Endothelial cell (in vitro differentiated cells): ENCODE measurements around the gene KMT2D. TPM values are rescaled to one million over a fixed set of nuclear protein-coding genes. Genes with fewer than 3 reads are reported as not detected.

Experiments used
- DNase-seq: peaks from one replicate; pipeline ENCODE4 v3.0.0; 2021; ENCODE audit warnings: low spot score
- H3K27ac Mint-ChIP-seq: one replicate; pipeline ENCODE4 v1.8.0; 2021; ENCODE audit warnings: mixed read lengths, inconsistent platforms; ENCODE audit not compliant: unreplicated experiment
- H3K27me3 Mint-ChIP-seq: one replicate; pipeline ENCODE4 v1.8.0; 2021; ENCODE audit warnings: mild to moderate bottlenecking, moderate library complexity, mixed read lengths, inconsistent platforms; ENCODE audit not compliant: unreplicated experiment
- H3K36me3 Mint-ChIP-seq: one replicate; pipeline ENCODE4 v1.8.0; 2021; ENCODE audit warnings: mild to moderate bottlenecking, low read depth, mixed read lengths, inconsistent platforms; ENCODE audit not compliant: unreplicated experiment
- H3K4me1 Mint-ChIP-seq: one replicate; pipeline ENCODE4 v1.8.0; 2021; ENCODE audit warnings: mild to moderate bottlenecking, mixed read lengths, inconsistent platforms; ENCODE audit not compliant: unreplicated experiment
- H3K4me3 Mint-ChIP-seq: one replicate; pipeline ENCODE4 v1.8.0; 2021; ENCODE audit warnings: mild to moderate bottlenecking, mixed read lengths, inconsistent platforms; ENCODE audit not compliant: unreplicated experiment
- H3K9me3 Mint-ChIP-seq: one replicate; pipeline ENCODE4 v1.8.0; 2021; ENCODE audit warnings: mixed read lengths, inconsistent platforms; ENCODE audit not compliant: unreplicated experiment
- total RNA-seq: library from RNA; stranded (reverse); fragmentation: NEBNext Ultra II Directional; extraction: Animal tissue kit (Norgen Biotek cat#: 25700); gene quantifications from one replicate; pipeline ENCODE4 v1.2.1, GENCODE V29; 2021; ENCODE audit not compliant: unreplicated experiment
- TF ChIP-seq, protein P1 (sequence below): fragments of 200-600 bp; sonication (generic); IDR thresholded peaks from one replicate; pipeline ENCODE4 v1.5.0; 2021; ENCODE audit warnings: antibody characterized with exemption; ENCODE audit not compliant: unreplicated experiment

Gene KMT2D
- total RNA-seq, 1 donor from 2014 or later = 135 TPM

DNA sequence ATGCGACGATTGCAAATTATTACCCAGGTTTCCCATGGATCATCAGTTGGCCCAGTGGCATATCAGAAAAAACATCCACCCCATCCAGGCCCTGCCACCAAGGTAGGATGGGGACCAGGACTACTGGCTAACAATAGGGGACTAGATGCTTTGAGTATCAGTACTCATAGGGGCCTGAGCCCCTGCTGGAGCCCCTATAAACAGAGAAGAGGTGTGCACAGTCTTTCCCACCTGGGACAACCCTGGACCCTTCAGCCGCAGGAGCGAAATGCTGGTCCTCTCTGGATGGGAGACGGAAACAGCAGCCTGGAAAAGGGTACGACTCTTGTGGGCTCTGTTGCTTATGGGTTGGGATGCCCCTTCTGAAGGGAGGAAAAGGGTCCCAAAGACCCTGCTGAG lies 28.3 kb upstream of the KMT2D start:
- H3K9me3 Mint-ChIP-seq = no peaks in the 10 kb centered on the region
- no peak overlapping the region for H3K27ac Mint-ChIP-seq
- H3K4me3 Mint-ChIP-seq = no peak overlapping the region
- DNase-seq = no peak
- peaks cover 39% of the 10 kb centered on the region for H3K4me1 Mint-ChIP-seq
- H3K27me3 Mint-ChIP-seq = peaks cover 22% of the 10 kb centered on the region
- TF ChIP-seq, protein P1, sequence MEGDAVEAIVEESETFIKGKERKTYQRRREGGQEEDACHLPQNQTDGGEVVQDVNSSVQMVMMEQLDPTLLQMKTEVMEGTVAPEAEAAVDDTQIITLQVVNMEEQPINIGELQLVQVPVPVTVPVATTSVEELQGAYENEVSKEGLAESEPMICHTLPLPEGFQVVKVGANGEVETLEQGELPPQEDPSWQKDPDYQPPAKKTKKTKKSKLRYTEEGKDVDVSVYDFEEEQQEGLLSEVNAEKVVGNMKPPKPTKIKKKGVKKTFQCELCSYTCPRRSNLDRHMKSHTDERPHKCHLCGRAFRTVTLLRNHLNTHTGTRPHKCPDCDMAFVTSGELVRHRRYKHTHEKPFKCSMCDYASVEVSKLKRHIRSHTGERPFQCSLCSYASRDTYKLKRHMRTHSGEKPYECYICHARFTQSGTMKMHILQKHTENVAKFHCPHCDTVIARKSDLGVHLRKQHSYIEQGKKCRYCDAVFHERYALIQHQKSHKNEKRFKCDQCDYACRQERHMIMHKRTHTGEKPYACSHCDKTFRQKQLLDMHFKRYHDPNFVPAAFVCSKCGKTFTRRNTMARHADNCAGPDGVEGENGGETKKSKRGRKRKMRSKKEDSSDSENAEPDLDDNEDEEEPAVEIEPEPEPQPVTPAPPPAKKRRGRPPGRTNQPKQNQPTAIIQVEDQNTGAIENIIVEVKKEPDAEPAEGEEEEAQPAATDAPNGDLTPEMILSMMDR = no peak
- H3K36me3 Mint-ChIP-seq = no peaks in the 10 kb centered on the region

DNA sequence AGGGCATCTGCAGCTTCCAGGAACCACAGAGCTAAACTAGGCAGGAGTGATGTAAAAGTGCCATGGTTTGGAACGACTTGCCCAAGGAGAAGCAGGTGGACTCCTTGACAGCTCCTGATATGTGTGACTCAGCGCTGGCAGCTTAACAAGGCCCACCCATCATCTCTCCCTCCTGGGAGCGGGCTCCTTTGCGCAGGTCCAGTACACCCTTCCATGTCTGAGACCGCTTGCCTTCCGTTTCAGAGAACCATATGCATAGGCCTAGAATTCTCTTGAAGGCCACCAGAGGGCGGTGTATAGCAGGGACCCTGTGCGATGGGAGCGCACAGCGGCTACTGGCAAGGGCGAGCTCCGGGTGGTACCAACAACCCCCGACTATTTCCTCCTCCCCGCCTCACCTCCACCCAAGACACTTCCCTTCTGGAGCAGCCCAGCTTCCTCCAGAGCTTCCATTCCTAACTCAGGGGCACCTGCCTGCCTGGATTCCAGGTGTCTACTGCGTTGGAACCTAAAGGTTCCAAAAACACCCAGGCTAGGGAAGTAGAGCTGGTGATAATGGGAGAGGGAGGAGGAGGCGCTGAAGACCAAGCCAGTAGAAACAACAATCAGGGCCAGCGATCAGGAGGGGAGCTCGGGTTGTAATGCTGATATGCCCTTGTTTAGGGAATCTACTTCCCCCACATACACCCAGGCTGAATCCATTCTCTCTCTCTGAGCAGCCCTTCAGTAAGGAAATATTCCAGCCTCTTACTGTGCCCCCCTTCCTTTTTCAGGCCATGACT lies 27.7 kb upstream of the KMT2D start:
- Mint-ChIP-seq H3K27ac (no peak overlapping the region), H3K27me3 (peaks cover 19% of the 10 kb centered on the region), H3K36me3 (no peaks in the 10 kb centered on the region), H3K4me3 (peak overlapping the region; percentile 32), H3K4me1 (peaks cover 33% of the 10 kb centered on the region), H3K9me3 (no peaks in the 10 kb centered on the region)
- TF ChIP-seq, protein P1 = peak; percentile 74
- DNase-seq = peak; percentile 75

DNA sequence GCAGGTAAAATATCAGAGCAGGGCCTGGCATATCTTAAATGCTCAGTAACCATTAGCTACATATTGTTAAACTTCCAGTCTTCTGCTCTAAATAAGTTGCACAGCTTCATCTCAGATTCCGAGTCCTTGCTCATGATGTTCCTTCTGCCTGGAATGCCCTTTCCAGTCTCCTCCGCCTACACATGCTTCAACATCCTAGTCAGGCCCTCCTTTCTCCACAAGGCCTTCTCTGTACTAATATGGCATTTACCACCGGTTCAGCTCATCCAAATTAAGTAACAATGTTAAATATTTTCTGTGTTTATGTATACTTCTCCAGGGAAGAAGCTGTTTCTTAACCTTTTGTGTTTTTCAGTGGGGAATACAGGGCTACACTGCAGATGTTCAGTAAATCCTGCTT lies 25.5 kb upstream of the KMT2D start:
- H3K4me1 Mint-ChIP-seq = peaks cover 18% of the 10 kb centered on the region
- no peak overlapping the region for H3K27ac Mint-ChIP-seq
- H3K27me3 Mint-ChIP-seq = peaks cover 14% of the 10 kb centered on the region
- H3K36me3 Mint-ChIP-seq = no peaks in the 10 kb centered on the region
- no peak for DNase-seq
- H3K9me3 Mint-ChIP-seq = no peaks in the 10 kb centered on the region
- H3K4me3 Mint-ChIP-seq = no peak overlapping the region
- TF ChIP-seq, protein P1 = no peak

DNA sequence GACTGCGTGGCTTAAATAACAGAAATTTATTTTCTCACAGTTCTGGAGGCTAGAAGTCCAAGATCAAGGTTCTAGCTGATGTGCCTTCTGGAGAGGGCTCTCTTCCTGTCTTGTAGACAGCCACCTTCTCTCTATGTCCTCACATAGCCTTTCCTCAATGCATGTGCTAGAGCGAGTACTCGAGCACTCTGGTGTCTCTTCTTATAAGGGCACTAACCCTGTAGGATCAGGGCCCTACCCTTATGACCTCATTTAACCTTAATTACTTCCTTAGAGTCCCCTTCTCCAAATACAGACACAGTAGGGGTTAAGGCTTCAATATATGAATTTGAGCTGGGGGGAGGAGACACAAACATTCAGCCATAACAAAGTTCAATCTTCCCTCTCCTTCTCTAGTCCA lies 23.8 kb upstream of the KMT2D start:
- H3K27ac Mint-ChIP-seq = no peak overlapping the region
- TF ChIP-seq, protein P1 = no peak
- no peaks in the 10 kb centered on the region for H3K36me3 Mint-ChIP-seq
- peaks cover 11% of the 10 kb centered on the region for H3K27me3 Mint-ChIP-seq
- no peak for DNase-seq
- H3K4me1 Mint-ChIP-seq = peaks cover 9% of the 10 kb centered on the region
- no peaks in the 10 kb centered on the region for H3K9me3 Mint-ChIP-seq
- no peak overlapping the region for H3K4me3 Mint-ChIP-seq

DNA sequence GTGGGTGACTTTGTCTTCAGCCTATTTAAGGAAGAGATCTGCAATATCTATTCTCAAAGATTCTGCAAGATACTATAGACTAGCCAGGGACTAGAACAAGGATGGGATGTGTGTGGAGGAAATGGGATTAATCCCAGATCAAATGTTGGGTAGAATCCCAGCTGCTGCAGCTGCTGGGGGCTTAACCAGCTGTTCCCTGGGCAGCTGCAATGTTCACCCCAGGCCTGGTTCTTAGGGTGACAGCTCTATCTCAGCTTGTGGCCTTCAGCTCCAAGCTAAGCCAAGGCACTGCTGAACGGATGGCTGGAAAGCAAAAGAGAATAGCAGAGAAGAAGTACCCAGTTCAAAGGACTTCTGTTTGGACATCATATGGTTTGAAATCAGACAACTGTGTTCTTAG lies 19.2 kb upstream of the KMT2D start:
- H3K36me3 Mint-ChIP-seq = no peaks in the 10 kb centered on the region
- no peak overlapping the region for H3K4me3 Mint-ChIP-seq
- TF ChIP-seq, protein P1 = no peak
- H3K27me3 Mint-ChIP-seq = peaks cover 3% of the 10 kb centered on the region
- no peak for DNase-seq
- H3K27ac Mint-ChIP-seq = no peak overlapping the region
- no peaks in the 10 kb centered on the region for H3K9me3 Mint-ChIP-seq
- H3K4me1 Mint-ChIP-seq = no peaks in the 10 kb centered on the region
